NCI-H2029 treated with DMSO at 0.1 percent for 48 hours (cell line): ENCODE results near the gene SMIM11.
"Not testable (repeated sequence)": the region's sequence is repeated elsewhere in the genome, so short reads cannot be mapped to it uniquely, and the experiment has no call there.

ENCODE experiments used
- DNase-seq: peaks from one replicate; lab custom pipeline; 2025; lab: John Stamatoyannopoulos, UW

Gene SMIM11

GRCh38 chr21:34423805-34424204 lies 48.5 kb downstream of the SMIM11 start, which contains the start of gene SMIM34:
TSS of gene SMIM34 (minus strand) at chr21:34423951. CDS start at chr21:34423839, 112 bp downstream.
- DNase-seq = not testable (repeated sequence)

DNA sequence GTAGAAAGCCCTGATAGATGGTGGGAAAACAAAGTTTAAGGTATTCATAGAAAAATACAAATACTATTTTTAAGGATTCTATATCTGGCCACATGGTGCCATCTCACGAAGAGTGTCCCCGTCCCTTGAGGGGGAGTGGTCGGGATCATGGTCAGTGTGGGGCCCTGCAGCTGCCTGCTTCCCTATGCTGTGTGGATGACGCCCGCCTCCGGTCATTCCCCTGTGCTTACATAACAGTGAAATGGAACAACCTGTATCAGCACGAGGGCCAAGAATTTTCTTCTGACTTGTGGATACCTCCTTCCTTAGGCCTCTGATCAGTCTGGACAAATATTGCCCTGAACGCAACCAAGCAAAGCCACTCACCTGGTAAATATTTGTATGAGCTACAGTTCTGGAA lies 52.0 kb downstream of the SMIM11 start:
- not testable (repeated sequence) for DNase-seq

- not testable (repeated sequence) for DNase-seq
These were observed 53.1 kb downstream of the SMIM11 start for GRCh38 chr21:34428441-34428840.

- DNase-seq = not testable (repeated sequence)
These were observed 54.4 kb downstream of the SMIM11 start for GRCh38 chr21:34429710-34430109.
